H9 (cell line): ENCODE data around the gene PRCD. TPM values are rescaled to one million over a fixed set of nuclear protein-coding genes. Genes with fewer than 3 reads are reported as not detected.

ENCODE experiments used
- DNase-seq: peaks from one replicate; pipeline ENCODE4 v3.0.0-alpha.2; 2017
- H2AFZ ChIP-seq: one replicate; pipeline ENCODE4 v1.6.1; 2013; ENCODE audit warnings: mild to moderate bottlenecking, low read length, control low read depth, moderate library complexity
- H2AK5ac ChIP-seq: 2 replicates; pipeline ENCODE4 v1.6.1; 2013; ENCODE audit warnings: low read length, control low read depth, mixed read lengths; ENCODE audit not compliant: insufficient read length
- H2BK120ac ChIP-seq: one replicate; pipeline ENCODE4 v1.6.1; 2013; ENCODE audit warnings: low read depth, mild to moderate bottlenecking, low read length, control low read depth, inconsistent platforms; ENCODE audit not compliant: poor library complexity, severe bottlenecking
- H2BK12ac ChIP-seq: 2 replicates; pipeline ENCODE4 v1.6.1; 2013; ENCODE audit warnings: low read length, control low read depth, mixed read lengths, low read depth; ENCODE audit not compliant: insufficient read length
- H2BK15ac ChIP-seq: 2 replicates; pipeline ENCODE4 v1.6.1; 2013; ENCODE audit warnings: low read depth, low read length, control low read depth
- H2BK20ac ChIP-seq: one replicate; pipeline ENCODE4 v1.6.1; 2013; ENCODE audit warnings: low read depth, mild to moderate bottlenecking, low read length, control low read depth, inconsistent platforms; ENCODE audit not compliant: poor library complexity, severe bottlenecking
- H2BK5ac ChIP-seq: 2 replicates; pipeline ENCODE4 v1.6.1; 2013; ENCODE audit warnings: low read length, control low read depth, mixed read lengths; ENCODE audit not compliant: insufficient read length
- H3K14ac ChIP-seq: 2 replicates; pipeline ENCODE4 v1.6.1; 2013; ENCODE audit warnings: low read length, control low read depth; ENCODE audit not compliant: insufficient read depth
- H3K18ac ChIP-seq: 2 replicates; pipeline ENCODE4 v1.6.1; 2013; ENCODE audit warnings: low read depth, mild to moderate bottlenecking, mixed read lengths, low read length, control low read depth; ENCODE audit not compliant: insufficient read length
- H3K23ac ChIP-seq: 2 replicates; pipeline ENCODE4 v1.6.1; 2013; ENCODE audit warnings: low read length, control low read depth, mixed read lengths, low read depth; ENCODE audit not compliant: insufficient read length
- H3K23me2 ChIP-seq: 2 replicates; pipeline ENCODE4 v1.6.1; 2013; ENCODE audit warnings: low read depth, mild to moderate bottlenecking, mixed read lengths, low read length, control low read depth; ENCODE audit not compliant: insufficient read length, poor library complexity, severe bottlenecking
- H3K27ac ChIP-seq: 2 replicates; pipeline ENCODE4 v1.5.1; 2013; ENCODE audit warnings: low read length, control low read depth, mixed read lengths, low read depth; ENCODE audit not compliant: insufficient read length
- H3K27me3 ChIP-seq: 2 replicates; pipeline ENCODE4 v1.6.1; 2013; ENCODE audit warnings: low read length, control low read depth, inconsistent platforms; ENCODE audit not compliant: insufficient read depth
- H3K4ac ChIP-seq: 2 replicates; pipeline ENCODE4 v1.6.1; 2013; ENCODE audit warnings: low read depth, mild to moderate bottlenecking, control low read depth, inconsistent platforms, low read length, moderate library complexity
- H3K4me1 ChIP-seq: 2 replicates; pipeline ENCODE4 v1.6.1; 2013; ENCODE audit warnings: low read length, control low read depth, inconsistent platforms; ENCODE audit not compliant: insufficient read depth
- H3K4me2 ChIP-seq: 2 replicates; pipeline ENCODE4 v1.6.1; 2013; ENCODE audit warnings: low read length, control low read depth, mixed read lengths; ENCODE audit not compliant: insufficient read length, insufficient read depth
- H3K56ac ChIP-seq: 2 replicates; pipeline ENCODE4 v1.6.1; 2013; ENCODE audit warnings: low read depth, mild to moderate bottlenecking, mixed read lengths, low read length, control low read depth; ENCODE audit not compliant: insufficient read length
- H3K79me1 ChIP-seq: 2 replicates; pipeline ENCODE4 v1.6.1; 2013; ENCODE audit warnings: low read depth, mild to moderate bottlenecking, moderate library complexity, low read length, control low read depth, inconsistent platforms; ENCODE audit not compliant: insufficient read depth, poor library complexity, severe bottlenecking
- H3K79me2 ChIP-seq: 2 replicates; pipeline ENCODE4 v1.6.1; 2013; ENCODE audit warnings: low read length, control low read depth, inconsistent platforms; ENCODE audit not compliant: insufficient read depth
- H3K9ac ChIP-seq: 2 replicates; pipeline ENCODE4 v1.6.1; 2013; ENCODE audit warnings: low read length, control low read depth, mixed read lengths; ENCODE audit not compliant: insufficient read length; ENCODE audit errors: extremely low read depth
- H3K9me3 ChIP-seq: one replicate; pipeline ENCODE4 v1.6.1; 2013; ENCODE audit warnings: low read depth, low read length, inconsistent platforms; ENCODE audit not compliant: control insufficient read depth
- H3T11ph ChIP-seq: one replicate; pipeline ENCODE4 v1.6.1; 2013; ENCODE audit warnings: mild to moderate bottlenecking, low read length, control low read depth, inconsistent platforms
- H4K20me1 ChIP-seq: one replicate; pipeline ENCODE4 v1.6.1; 2013; ENCODE audit not compliant: control insufficient read depth, insufficient read length, insufficient read depth
- H4K5ac ChIP-seq: 2 replicates; pipeline ENCODE4 v1.6.1; 2013; ENCODE audit warnings: low read depth, mild to moderate bottlenecking, mixed read lengths, low read length, control low read depth; ENCODE audit not compliant: insufficient read length
- H4K8ac ChIP-seq: replicated peaks from 2 replicates; pipeline ENCODE4 v1.6.1; 2013; ENCODE audit warnings: low read length, control low read depth, mixed read lengths, low read depth; ENCODE audit not compliant: insufficient read length
- H4K91ac ChIP-seq: 2 replicates; pipeline ENCODE4 v1.6.1; 2013; ENCODE audit warnings: low read depth, mild to moderate bottlenecking, moderate library complexity, mixed read lengths, low read length, control low read depth; ENCODE audit not compliant: insufficient read length
- H3K27ac Mint-ChIP-seq, 3 experiments: 2 replicates in 2 of 3; 3 replicates in 1 of 3; pipeline ENCODE4 v1.8.0; 2020 to 2021; ENCODE audit warnings: mixed read lengths in 3 of 3, mild to moderate bottlenecking in 1 of 3, moderate library complexity in 1 of 3
- H3K27me3 Mint-ChIP-seq: 2 replicates; pipeline ENCODE4 v1.8.0; 2021; ENCODE audit warnings: low read depth, mild to moderate bottlenecking, moderate library complexity, mixed read lengths
- H3K36me3 Mint-ChIP-seq, 3 experiments: 2 replicates in 2 of 3; 3 replicates in 1 of 3; pipeline ENCODE4 v1.8.0; 2020 to 2021; ENCODE audit warnings: low read depth in 3 of 3, mixed read lengths in 3 of 3; ENCODE audit not compliant: insufficient read depth in 1 of 3
- H3K4me1 Mint-ChIP-seq, 2 experiments: 2 replicates each; pipeline ENCODE4 v1.8.0; 2020; ENCODE audit warnings: mixed read lengths in 2 of 2
- H3K4me3 Mint-ChIP-seq, 2 experiments: 2 replicates in 1 of 2; 3 replicates in 1 of 2; pipeline ENCODE4 v1.8.0; 2020 to 2021; ENCODE audit warnings: mild to moderate bottlenecking in 2 of 2, mixed read lengths in 2 of 2, moderate library complexity in 1 of 2
- H3K9me3 Mint-ChIP-seq, 2 experiments: 2 replicates in 1 of 2; 3 replicates in 1 of 2; pipeline ENCODE4 v1.8.0; 2020; ENCODE audit warnings: mild to moderate bottlenecking in 2 of 2, mixed read lengths in 2 of 2, moderate library complexity in 1 of 2
- CTCF ChIP-seq: fragments of 200-600 bp; sonication (generic); conservative IDR thresholded peaks from 3 replicates; pipeline ENCODE4 v1.8.0; 2021; ENCODE audit warnings: antibody characterized with exemption, mild to moderate bottlenecking
- WGBS: extraction: QIAGEN DNeasy Blood & Tissue Kit; methylation state at CpG from one replicate; pipeline ENCODE4 v1.1.7; 2013; ENCODE audit warnings: missing lambda C conversion rate, low lambda C conversion rate, mixed read lengths; ENCODE audit not compliant: insufficient read length; ENCODE audit errors: extremely low coverage; 5-methylcytosine and 5-hydroxymethylcytosine counted together
- total RNA-seq: library from RNA; stranded (reverse); gene quantifications from 2 replicates; pipeline ENCODE4 v1.2.1, GENCODE V29; 2021

Gene PRCD
- total RNA-seq, 1 experiment from 2014 or later: 0.46 TPM

- no CpG with 5 or more reads among the region's 7 CpGs for WGBS
- Mint-ChIP-seq H3K4me3 (peak overlapping the region; percentile 24 to 97; a peak in 2 of 5 replicates), H3K27ac (peak overlapping the region in 1 of 3 experiments; percentile 88; a peak in 2 of 7 replicates), H3K36me3 (peaks cover 47 to 78% (median 65%) of the 10 kb centered on the region in 3 experiments), H3K9me3 (no peaks in the 10 kb centered on the region; a peak in 1 of 5 replicates), H3K4me1 (peaks cover 38 to 43% of the 10 kb centered on the region in 2 experiments), H3K27me3 (no peaks in the 10 kb centered on the region; the same call in 1 of the 2 replicates)
- H4K8ac ChIP-seq: no peak overlapping the region
- H3K18ac ChIP-seq: no peak overlapping the region
- no peak overlapping the region for H2BK20ac ChIP-seq
- H3K9ac ChIP-seq: no peak overlapping the region
- no peak overlapping the region for H2AK5ac ChIP-seq
- H3K27ac ChIP-seq: no peak overlapping the region
- no peak overlapping the region for H2BK5ac ChIP-seq
- no peak for DNase-seq
- H3K4me1 ChIP-seq: no peaks in the 10 kb centered on the region
- no peak overlapping the region for H3K14ac ChIP-seq
- H4K20me1 ChIP-seq: no peaks in the 10 kb centered on the region
- no peak overlapping the region for H2BK120ac ChIP-seq
- no peak overlapping the region for H3K23ac ChIP-seq
- H3K27me3 ChIP-seq: no peaks in the 10 kb centered on the region
- peaks cover 6% of the 10 kb centered on the region for H3K23me2 ChIP-seq
- no peak overlapping the region for H3K56ac ChIP-seq
- peaks cover 35% of the 10 kb centered on the region for H3K79me2 ChIP-seq
- no peak overlapping the region for H3T11ph ChIP-seq
- no peak for TF ChIP-seq CTCF
- no peak overlapping the region for H4K5ac ChIP-seq
- no peak overlapping the region for H2BK15ac ChIP-seq
- H2AFZ ChIP-seq: no peak overlapping the region
- no peak overlapping the region for H4K91ac ChIP-seq
- no peak overlapping the region for H3K4ac ChIP-seq
- no peak overlapping the region for H2BK12ac ChIP-seq
- H3K9me3 ChIP-seq: no peaks in the 10 kb centered on the region
- H3K4me2 ChIP-seq: no peak overlapping the region
- peaks cover 2% of the 10 kb centered on the region for H3K79me1 ChIP-seq
Observed at GRCh38 chr17:76561332-76561731, 21.5 kb downstream of the PRCD start.
